ENCODE data around the gene ABCC6.

DNA sequence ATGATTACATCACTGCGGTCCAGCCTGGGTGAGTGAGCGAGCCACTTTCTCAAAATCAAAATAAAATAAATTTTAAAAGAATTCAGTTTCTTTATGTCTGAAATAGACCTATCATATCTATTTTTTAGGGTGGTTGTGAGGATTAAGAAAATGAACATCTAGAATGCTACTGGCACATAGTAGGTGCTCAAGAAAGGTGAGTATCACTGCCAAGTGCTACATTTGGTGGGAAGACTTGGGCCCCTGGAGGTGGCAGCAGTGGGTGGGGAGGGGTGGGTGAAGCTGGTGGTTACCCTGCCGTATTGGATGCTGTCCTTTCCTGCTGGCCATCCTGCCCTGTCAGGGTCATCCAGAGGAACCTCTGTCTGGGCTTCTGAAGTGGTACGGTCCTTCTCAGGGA, 50.3 kb downstream of the ABCC6 start:
- TF ChIP-seq, protein P1, sequence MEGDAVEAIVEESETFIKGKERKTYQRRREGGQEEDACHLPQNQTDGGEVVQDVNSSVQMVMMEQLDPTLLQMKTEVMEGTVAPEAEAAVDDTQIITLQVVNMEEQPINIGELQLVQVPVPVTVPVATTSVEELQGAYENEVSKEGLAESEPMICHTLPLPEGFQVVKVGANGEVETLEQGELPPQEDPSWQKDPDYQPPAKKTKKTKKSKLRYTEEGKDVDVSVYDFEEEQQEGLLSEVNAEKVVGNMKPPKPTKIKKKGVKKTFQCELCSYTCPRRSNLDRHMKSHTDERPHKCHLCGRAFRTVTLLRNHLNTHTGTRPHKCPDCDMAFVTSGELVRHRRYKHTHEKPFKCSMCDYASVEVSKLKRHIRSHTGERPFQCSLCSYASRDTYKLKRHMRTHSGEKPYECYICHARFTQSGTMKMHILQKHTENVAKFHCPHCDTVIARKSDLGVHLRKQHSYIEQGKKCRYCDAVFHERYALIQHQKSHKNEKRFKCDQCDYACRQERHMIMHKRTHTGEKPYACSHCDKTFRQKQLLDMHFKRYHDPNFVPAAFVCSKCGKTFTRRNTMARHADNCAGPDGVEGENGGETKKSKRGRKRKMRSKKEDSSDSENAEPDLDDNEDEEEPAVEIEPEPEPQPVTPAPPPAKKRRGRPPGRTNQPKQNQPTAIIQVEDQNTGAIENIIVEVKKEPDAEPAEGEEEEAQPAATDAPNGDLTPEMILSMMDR (IDR thresholded peaks at IDR 0.05; ENCODE audit: insufficient read depth, low read length, poor library complexity, severe bottlenecking) = no peak
- TF ChIP-seq EZH2phosphoT487 (conservative IDR thresholded peaks at IDR 0.05; ENCODE audit: low read length) = no peak
